NT2/D1 (cell line): ENCODE measurements around the gene NEURL2.

Source experiments
- DNase-seq: peaks from one replicate; pipeline ENCODE4 v3.0.0-alpha.2; 2011; ENCODE audit warnings: low read depth, low spot score
- H3K27me3 ChIP-seq: 2 replicates; pipeline ENCODE4 v1.6.0; 2011; ENCODE audit warnings: mild to moderate bottlenecking; ENCODE audit not compliant: insufficient read length, insufficient read depth
- H3K36me3 ChIP-seq: 2 replicates; pipeline ENCODE4 v1.6.1; 2011; ENCODE audit warnings: mild to moderate bottlenecking, low read length, mixed read lengths; ENCODE audit not compliant: insufficient read depth, insufficient read length
- H3K4me1 ChIP-seq: 2 replicates; pipeline ENCODE4 v1.5.1; 2011; ENCODE audit not compliant: insufficient read depth, insufficient read length
- H3K4me3 ChIP-seq: 2 replicates; pipeline ENCODE4 v1.5.1; 2011; ENCODE audit warnings: low read depth; ENCODE audit not compliant: insufficient read length
- H3K9ac ChIP-seq: 2 replicates; pipeline ENCODE4 v1.6.0; 2011; ENCODE audit warnings: low read depth; ENCODE audit not compliant: insufficient read length
- H3K9me3 ChIP-seq: 2 replicates; pipeline ENCODE4 v1.5.1; 2011; ENCODE audit warnings: mild to moderate bottlenecking, low read length; ENCODE audit not compliant: insufficient read depth
- SUZ12 ChIP-seq: IDR thresholded peaks from 2 replicates; pipeline ENCODE4 v1.6.1; 2011; ENCODE audit not compliant: insufficient read length, insufficient read depth; ENCODE audit errors: extremely low read depth
- YY1 ChIP-seq: IDR thresholded peaks from 2 replicates; pipeline ENCODE4 v1.6.1; 2011; ENCODE audit not compliant: insufficient read length, insufficient read depth
- ZNF274 ChIP-seq: IDR thresholded peaks from 2 replicates; pipeline ENCODE4 v1.6.1; 2011; ENCODE audit warnings: mild to moderate bottlenecking, low read depth, low read length

Gene NEURL2

DNA sequence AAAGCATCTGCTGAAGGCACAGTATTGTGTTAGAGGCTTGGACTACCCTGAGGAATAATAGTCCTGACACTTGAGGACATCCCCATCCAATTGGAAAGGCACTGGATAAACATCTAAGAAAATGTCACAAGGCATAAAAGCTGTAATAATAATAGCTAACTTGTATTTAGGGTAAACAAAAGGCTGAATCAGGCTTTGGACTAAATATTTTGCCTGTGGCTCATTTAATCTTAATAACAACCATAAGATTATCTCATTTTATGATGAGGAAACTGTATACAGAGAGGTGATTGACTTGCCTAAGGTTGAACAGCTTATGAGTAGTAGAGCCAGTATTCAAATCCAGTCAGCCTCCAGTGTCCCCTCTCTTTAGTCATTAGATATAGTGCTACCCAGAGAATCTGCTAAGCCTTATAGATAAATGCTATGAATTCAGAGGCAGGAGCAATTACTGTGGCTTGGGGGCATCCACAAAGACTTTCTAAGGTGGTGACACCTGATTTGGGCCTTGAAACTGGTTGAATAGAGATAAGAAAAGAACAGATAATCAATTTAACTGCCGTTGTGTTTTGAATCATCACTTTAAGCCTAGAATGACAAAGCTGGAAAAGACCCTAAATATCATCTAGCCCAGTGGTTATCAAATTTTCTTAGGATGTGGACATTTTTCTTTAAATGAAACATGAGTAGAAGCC is 17.5 kb downstream of the NEURL2 start:
- TF ChIP-seq ZNF274, result no peak
- TF ChIP-seq YY1, result no peak
- no peak for TF ChIP-seq SUZ12
- Histone ChIP-seq H3K4me1 (peaks cover 7% of the 10 kb centered on the region), H3K4me3 (no peak overlapping the region), H3K9ac (no peak overlapping the region), H3K36me3 (peaks cover 17% of the 10 kb centered on the region), H3K9me3 (no peaks in the 10 kb centered on the region), H3K27me3 (no peaks in the 10 kb centered on the region)
- no peak for DNase-seq

DNA sequence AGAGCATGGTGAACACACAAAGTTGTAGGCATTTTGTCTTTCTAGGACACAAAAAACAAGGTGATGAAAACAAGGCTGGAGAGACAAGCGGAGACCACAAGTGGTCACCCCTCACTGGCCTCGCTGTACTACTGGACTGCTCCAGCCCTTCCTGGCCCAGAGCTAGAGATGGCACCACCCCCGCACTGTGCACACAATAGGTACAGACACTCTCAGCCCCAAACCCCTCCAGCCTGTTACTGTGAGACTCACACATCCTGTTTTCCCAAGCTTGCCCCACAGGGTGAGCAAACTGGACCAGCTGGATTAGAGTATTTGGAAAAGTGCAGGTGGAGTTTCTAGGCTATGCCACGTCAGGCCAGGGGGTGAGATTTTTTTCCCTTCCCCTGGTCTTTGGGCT is 18.4 kb downstream of the NEURL2 start:
- no peak overlapping the region for H3K4me3 ChIP-seq
- DNase-seq, result no peak
- H3K36me3 ChIP-seq, result peaks cover 11% of the 10 kb centered on the region
- TF ChIP-seq ZNF274 (no peak), YY1 (no peak), SUZ12 (no peak)
- H3K9ac ChIP-seq, result no peak overlapping the region
- H3K4me1 ChIP-seq, result no peaks in the 10 kb centered on the region
- no peaks in the 10 kb centered on the region for H3K27me3 ChIP-seq
- H3K9me3 ChIP-seq, result no peaks in the 10 kb centered on the region

- Histone ChIP-seq H3K4me1 (no peaks in the 10 kb centered on the region), H3K27me3 (no peaks in the 10 kb centered on the region), H3K9ac (no peak overlapping the region), H3K36me3 (no peaks in the 10 kb centered on the region), H3K9me3 (no peaks in the 10 kb centered on the region), H3K4me3 (no peak overlapping the region)
- DNase-seq, result no peak
- TF ChIP-seq YY1 (no peak), ZNF274 (no peak), SUZ12 (no peak)
Measured at GRCh38 chr20:45867819-45868176, 23.2 kb downstream of the NEURL2 start.

GRCh38 chr20:45867136-45867818 is 23.7 kb downstream of the NEURL2 start:
- Histone ChIP-seq H3K9me3 (no peaks in the 10 kb centered on the region), H3K4me1 (no peaks in the 10 kb centered on the region), H3K4me3 (no peak overlapping the region), H3K9ac (no peak overlapping the region), H3K36me3 (no peaks in the 10 kb centered on the region), H3K27me3 (no peaks in the 10 kb centered on the region)
- TF ChIP-seq YY1 (no peak), ZNF274 (no peak), SUZ12 (no peak)
- DNase-seq, result no peak

- TF ChIP-seq ZNF274 (no peak), YY1 (no peak), SUZ12 (no peak)
Measured at GRCh38 chr20:45866454-45866853, 24.6 kb downstream of the NEURL2 start.

GRCh38 chr20:45863543-45864470 is 27.2 kb downstream of the NEURL2 start:
- Histone ChIP-seq H3K4me3 (no peak overlapping the region), H3K9ac (no peak overlapping the region), H3K27me3 (no peaks in the 10 kb centered on the region), H3K36me3 (no peaks in the 10 kb centered on the region), H3K4me1 (no peaks in the 10 kb centered on the region), H3K9me3 (no peaks in the 10 kb centered on the region)
- TF ChIP-seq YY1, result no peak
- TF ChIP-seq ZNF274, result no peak
- TF ChIP-seq SUZ12, result no peak
- no peak for DNase-seq

More at GRCh38 chr20:45866454-45866853, 24.6 kb downstream of the NEURL2 start:
- no peaks in the 10 kb centered on the region for H3K27me3 ChIP-seq
- no peak overlapping the region for H3K4me3 ChIP-seq
- H3K4me1 ChIP-seq, result no peaks in the 10 kb centered on the region
- no peaks in the 10 kb centered on the region for H3K36me3 ChIP-seq
- DNase-seq, result no peak
- no peaks in the 10 kb centered on the region for H3K9me3 ChIP-seq
- no peak overlapping the region for H3K9ac ChIP-seq
